ENCODE results near the gene MYO5A. TPM values are rescaled to one million over a fixed set of nuclear protein-coding genes. Genes with fewer than 3 reads are reported as not detected.

Gene MYO5A
- total RNA-seq, 1 donor from 2014 or later: 41.1 TPM

GRCh38 chr15:52537459-52537858, 8.8 kb upstream of the MYO5A start:
- H3K9me3 Mint-ChIP-seq (ENCODE audit: unreplicated experiment): no peaks in the 10 kb centered on the region
- H3K27ac Mint-ChIP-seq (ENCODE audit: unreplicated experiment): no peak overlapping the region
- TF ChIP-seq CTCF (IDR thresholded peaks at IDR 0.05): no peak
- peaks cover 8% of the 10 kb centered on the region for H3K4me1 Mint-ChIP-seq (ENCODE audit: unreplicated experiment)
- no peaks in the 10 kb centered on the region for H3K36me3 Mint-ChIP-seq (ENCODE audit: unreplicated experiment)
- H3K27me3 Mint-ChIP-seq (ENCODE audit: unreplicated experiment): no peaks in the 10 kb centered on the region
- H3K4me3 Mint-ChIP-seq (ENCODE audit: unreplicated experiment): no peak overlapping the region
- DNase-seq (ENCODE audit: extremely low spot score, unreplicated experiment): no peak

GRCh38 chr15:52532427-52532826, 3.7 kb upstream of the MYO5A start:
- Mint-ChIP-seq H3K4me1 (ENCODE audit: unreplicated experiment) (peaks cover 15% of the 10 kb centered on the region), H3K4me3 (ENCODE audit: unreplicated experiment) (no peak overlapping the region), H3K9me3 (ENCODE audit: unreplicated experiment) (no peaks in the 10 kb centered on the region), H3K27me3 (ENCODE audit: unreplicated experiment) (no peaks in the 10 kb centered on the region), H3K27ac (ENCODE audit: unreplicated experiment) (no peak overlapping the region), H3K36me3 (ENCODE audit: unreplicated experiment) (no peaks in the 10 kb centered on the region)
- DNase-seq (ENCODE audit: extremely low spot score, unreplicated experiment): no peak
- no peak for TF ChIP-seq CTCF (IDR thresholded peaks at IDR 0.05)

GRCh38 chr15:52529940-52530339, 1.3 kb upstream of the MYO5A start:
- no peaks in the 10 kb centered on the region for H3K9me3 Mint-ChIP-seq (ENCODE audit: unreplicated experiment)
- H3K4me3 Mint-ChIP-seq (ENCODE audit: unreplicated experiment): peak overlapping the region; percentile 65
- no peak for TF ChIP-seq CTCF (IDR thresholded peaks at IDR 0.05)
- H3K27ac Mint-ChIP-seq (ENCODE audit: unreplicated experiment): peak overlapping the region; percentile 62
- H3K36me3 Mint-ChIP-seq (ENCODE audit: unreplicated experiment): no peaks in the 10 kb centered on the region
- peaks cover 22% of the 10 kb centered on the region for H3K4me1 Mint-ChIP-seq (ENCODE audit: unreplicated experiment)
- no peak for DNase-seq (ENCODE audit: extremely low spot score, unreplicated experiment)
- no peaks in the 10 kb centered on the region for H3K27me3 Mint-ChIP-seq (ENCODE audit: unreplicated experiment)

- no peaks in the 10 kb centered on the region for H3K27me3 Mint-ChIP-seq (ENCODE audit: unreplicated experiment)
- TF ChIP-seq CTCF (IDR thresholded peaks at IDR 0.05): no peak
Observed at GRCh38 chr15:52529341-52529924, 753 bp upstream of the MYO5A start.

GRCh38 chr15:52527911-52528563, 643 bp downstream of the MYO5A start:
- no peak for TF ChIP-seq CTCF (IDR thresholded peaks at IDR 0.05)
- peak overlapping the region; percentile 86 for H3K27ac Mint-ChIP-seq (ENCODE audit: unreplicated experiment)
- H3K4me3 Mint-ChIP-seq (ENCODE audit: unreplicated experiment): peak overlapping the region; percentile 92
- H3K4me1 Mint-ChIP-seq (ENCODE audit: unreplicated experiment): peaks cover 32% of the 10 kb centered on the region
- no peaks in the 10 kb centered on the region for H3K9me3 Mint-ChIP-seq (ENCODE audit: unreplicated experiment)
- H3K27me3 Mint-ChIP-seq (ENCODE audit: unreplicated experiment): no peaks in the 10 kb centered on the region
- DNase-seq (ENCODE audit: extremely low spot score, unreplicated experiment): no peak
- H3K36me3 Mint-ChIP-seq (ENCODE audit: unreplicated experiment): no peaks in the 10 kb centered on the region

More at GRCh38 chr15:52529341-52529924, 753 bp upstream of the MYO5A start:
- Mint-ChIP-seq H3K9me3 (ENCODE audit: unreplicated experiment) (no peaks in the 10 kb centered on the region), H3K4me1 (ENCODE audit: unreplicated experiment) (peaks cover 22% of the 10 kb centered on the region), H3K27ac (ENCODE audit: unreplicated experiment) (peak overlapping the region; percentile 62), H3K36me3 (ENCODE audit: unreplicated experiment) (no peaks in the 10 kb centered on the region), H3K4me3 (ENCODE audit: unreplicated experiment) (peak overlapping the region; percentile 65)
- DNase-seq (ENCODE audit: extremely low spot score, unreplicated experiment): no peak

Data from osteocyte (in vitro differentiated cells).